HG03520 (cell line): ENCODE data around the gene NMRK2.
A peak's percentile ranks its signal among the peaks of the same experiment; 100 is the strongest.

Source experiments
- ATAC-seq: cut with Tn5 transposase; IDR thresholded peaks from one replicate; pipeline ENCODE4 v1.9.1; 2021; ENCODE audit warnings: mild to moderate bottlenecking, moderate library complexity; ENCODE audit not compliant: unreplicated experiment

The NMRK2 gene

GRCh38 chr19:3980353-3981251 is 47.7 kb downstream of the NMRK2 start:
- no peak for ATAC-seq

GRCh38 chr19:3981373-3981735 is 48.5 kb downstream of the NMRK2 start:
- no peak for ATAC-seq

- ATAC-seq = no peak
These were observed 49.1 kb downstream of the NMRK2 start for GRCh38 chr19:3981736-3982681.

GRCh38 chr19:3982701-3983541 is 50.1 kb downstream of the NMRK2 start:
- ATAC-seq = no peak

GRCh38 chr19:3983542-3983914 is 50.7 kb downstream of the NMRK2 start:
- ATAC-seq = no peak

GRCh38 chr19:3983936-3984583 is 51.2 kb downstream of the NMRK2 start:
- ATAC-seq = no peak

GRCh38 chr19:3984584-3984907 is 51.7 kb downstream of the NMRK2 start:
- ATAC-seq = no peak

- ATAC-seq = peak; percentile 48
These were observed 52.2 kb downstream of the NMRK2 start, which contains the start of gene EEF2 for GRCh38 chr19:3984908-3985642. TSS of gene EEF2 (minus strand) at chr19:3985463. CDS start at chr19:3985380, 83 bp downstream.

- ATAC-seq = no peak
These were observed 52.9 kb downstream of the NMRK2 start for GRCh38 chr19:3985643-3986259.

GRCh38 chr19:3986260-3987041 is 53.6 kb downstream of the NMRK2 start:
- ATAC-seq = no peak

- no peak for ATAC-seq
These were observed 54.9 kb downstream of the NMRK2 start for GRCh38 chr19:3987619-3988371.

GRCh38 chr19:3990815-3991117 is 57.9 kb downstream of the NMRK2 start:
- ATAC-seq = no peak
